Fibroblast of skin of right biceps (primary cell): ENCODE measurements around the gene SMARCB1.
A peak's percentile ranks its signal among the peaks of the same experiment; 100 is the strongest.
"Not testable (repeated sequence)": the region's sequence is repeated elsewhere in the genome, so short reads cannot be mapped to it uniquely, and the experiment has no call there.

ENCODE experiments used
- DNase-seq: peaks from one replicate; pipeline ENCODE4 v3.0.0-alpha.2; 2013

Gene SMARCB1

GRCh38 chr22:23847991-23848864, 61.5 kb downstream of the SMARCB1 start:
- no peak for DNase-seq

DNA sequence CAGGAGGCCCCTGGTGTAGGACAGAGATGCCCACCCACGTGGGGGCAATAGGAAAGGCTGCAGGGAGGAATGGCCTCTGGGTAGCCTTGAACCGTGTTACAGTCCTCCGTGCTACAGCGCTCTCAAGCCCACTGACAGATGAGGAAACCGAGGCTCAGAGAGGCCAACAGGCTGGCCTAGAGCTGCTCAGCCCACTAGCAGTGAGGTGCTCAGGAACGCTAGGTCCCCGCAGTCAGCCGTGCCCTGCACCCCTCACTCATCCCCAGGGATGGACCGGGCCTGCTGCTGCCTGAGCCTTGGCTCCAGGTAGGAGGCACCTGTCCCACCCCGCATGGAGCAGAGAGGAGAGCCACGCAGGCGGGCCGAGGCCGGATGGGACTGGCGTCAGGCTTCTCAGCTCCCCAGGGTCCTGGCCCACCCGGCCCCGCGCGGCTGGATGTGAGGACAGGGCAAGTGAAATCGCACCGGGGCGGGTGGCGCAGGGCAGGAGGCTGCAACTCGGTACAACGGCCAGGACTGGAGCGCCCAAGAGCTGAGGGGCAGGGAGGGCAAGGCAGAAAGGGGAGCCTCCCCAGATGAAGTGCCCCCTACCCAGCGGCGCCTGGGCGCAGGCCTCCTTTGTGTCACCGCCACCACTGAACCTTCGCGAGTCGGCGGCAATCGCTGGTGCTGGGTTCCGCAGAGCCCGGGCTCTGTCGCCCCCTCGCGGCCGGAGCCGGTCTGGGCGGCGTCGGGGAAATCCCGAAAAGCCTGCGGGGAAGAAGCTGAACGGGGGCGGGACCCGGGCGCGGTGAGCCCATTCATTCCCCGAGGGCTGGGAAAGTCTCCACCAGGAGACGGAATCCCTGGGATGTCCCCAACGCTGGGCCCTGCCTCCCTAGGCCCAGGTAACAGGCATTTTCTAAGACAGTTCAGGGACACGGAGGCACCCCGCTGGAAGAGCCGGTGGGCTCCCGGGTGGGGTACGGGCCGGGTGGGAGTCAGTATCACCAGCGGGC, 62.5 kb downstream of the SMARCB1 start:
- peak; percentile 73 for DNase-seq

GRCh38 chr22:23850136-23850611, 63.4 kb downstream of the SMARCB1 start:
- DNase-seq: no peak

GRCh38 chr22:23856721-23857605, 70.2 kb downstream of the SMARCB1 start:
- peak; percentile 42 for DNase-seq

GRCh38 chr22:23857606-23858483, 71.1 kb downstream of the SMARCB1 start, which contains the start of gene SLC2A11:
Gene SLC2A11 (plus strand): TSS chr22:23857875. CDS start chr22:23858000, 125 bp downstream.
- DNase-seq: peak; percentile 97

GRCh38 chr22:23858484-23858815, 71.7 kb downstream of the SMARCB1 start:
- no peak for DNase-seq

GRCh38 chr22:23859201-23859600, 72.4 kb downstream of the SMARCB1 start:
- DNase-seq: no peak

- not testable (repeated sequence) for DNase-seq
These were observed 73.4 kb downstream of the SMARCB1 start for GRCh38 chr22:23860187-23860586.

- DNase-seq: peak; percentile 42
These were observed 75.3 kb downstream of the SMARCB1 start for GRCh38 chr22:23862103-23862502.

- not testable (repeated sequence) for DNase-seq
These were observed 77.9 kb downstream of the SMARCB1 start for GRCh38 chr22:23864499-23865154.

- no peak for DNase-seq
These were observed 81.8 kb downstream of the SMARCB1 start for GRCh38 chr22:23868580-23868979.

DNA sequence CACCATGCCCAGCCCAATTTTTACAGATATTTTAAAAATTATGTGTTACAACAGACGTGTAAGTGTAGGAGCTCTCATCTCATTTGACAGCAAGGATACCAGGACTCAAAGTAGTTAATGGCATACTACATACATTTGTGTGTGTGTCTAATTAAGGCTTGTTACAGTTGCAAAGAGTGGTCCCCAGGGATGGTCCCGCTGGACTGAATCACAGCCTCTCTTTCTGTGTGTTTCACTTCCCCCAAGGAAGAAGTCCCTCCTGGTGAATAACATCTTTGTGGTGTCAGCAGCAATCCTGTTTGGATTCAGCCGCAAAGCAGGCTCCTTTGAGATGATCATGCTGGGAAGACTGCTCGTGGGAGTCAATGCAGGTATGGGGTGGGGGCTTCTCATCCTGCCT, 88.1 kb downstream of the SMARCB1 start:
- no peak for DNase-seq

DNA sequence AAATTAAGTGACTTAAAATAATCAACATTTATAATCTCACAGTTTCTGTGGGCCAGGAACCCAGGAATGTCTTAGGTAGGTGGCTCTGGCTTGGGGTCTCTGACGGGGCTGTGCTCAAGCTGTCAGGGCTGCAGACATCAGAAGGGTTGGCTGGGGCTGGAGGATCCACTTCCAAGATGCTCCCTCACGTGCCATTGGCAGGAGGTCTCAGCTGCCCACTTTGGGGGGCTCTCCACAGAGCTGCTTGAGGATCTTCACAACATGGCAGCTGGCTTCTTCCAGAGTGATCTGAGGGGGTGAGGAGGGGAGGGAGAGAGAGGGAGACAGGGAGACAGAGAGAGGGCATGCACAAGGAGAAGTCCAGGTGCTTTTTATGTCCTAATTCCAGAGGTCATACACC, 89.0 kb downstream of the SMARCB1 start:
- DNase-seq: no peak

GRCh38 chr22:23877566-23877965, 90.8 kb downstream of the SMARCB1 start:
- no peak for DNase-seq

GRCh38 chr22:23878219-23878618, 91.5 kb downstream of the SMARCB1 start:
- DNase-seq: no peak

GRCh38 chr22:23882370-23882769, 95.6 kb downstream of the SMARCB1 start:
- DNase-seq: no peak

GRCh38 chr22:23883658-23884057, 96.9 kb downstream of the SMARCB1 start:
- DNase-seq: no peak

- no peak for DNase-seq
These were observed 97.4 kb downstream of the SMARCB1 start for GRCh38 chr22:23884140-23884539.
